Forelimb muscle (tissue), 1 donor: ENCODE measurements around the gene LRIG3. TPM values are rescaled to one million over a fixed set of nuclear protein-coding genes. Genes with fewer than 3 reads are reported as not detected.
"Not testable (repeated sequence)": the region's sequence is repeated elsewhere in the genome, so short reads cannot be mapped to it uniquely, and the experiment has no call there.

Source experiments
- DNase-seq: peaks from one replicate; pipeline ENCODE4 v3.0.0-alpha.2; 2013; ENCODE audit warnings: low read depth
- polyA plus RNA-seq: library from polyadenylated mRNA; unstranded; fragments of 120-200 nt; gene quantifications from one replicate; pipeline ENCODE4 v1.2.1, GENCODE V29; 2013; ENCODE audit not compliant: insufficient read length

LRIG3 gene
- polyA plus RNA-seq, 1 donor, result 23.8 TPM

DNA sequence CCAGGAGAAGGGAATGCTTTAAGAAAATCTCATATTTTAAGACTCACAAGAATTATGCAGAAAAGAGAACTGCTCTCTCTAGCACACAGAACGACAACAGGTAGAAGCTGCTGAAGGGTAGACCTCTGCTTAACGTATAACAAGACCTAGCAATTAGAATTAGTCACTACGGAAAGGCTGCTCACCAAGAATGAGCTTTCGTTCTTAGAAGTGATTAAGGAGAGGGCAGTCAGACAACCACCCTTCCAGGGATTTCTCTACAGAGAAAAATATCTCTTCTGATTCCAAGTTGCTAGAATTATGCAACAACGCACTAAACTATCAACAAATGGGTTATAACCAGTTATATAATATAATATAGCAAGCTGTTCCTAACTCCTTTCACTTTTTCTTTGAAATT, 18.6 kb downstream of the LRIG3 start:
- DNase-seq, result no peak

GRCh38 chr12:58897969-58898368, 22.3 kb downstream of the LRIG3 start:
- DNase-seq, result no peak

GRCh38 chr12:58896278-58896677, 24.0 kb downstream of the LRIG3 start:
- no peak for DNase-seq

DNA sequence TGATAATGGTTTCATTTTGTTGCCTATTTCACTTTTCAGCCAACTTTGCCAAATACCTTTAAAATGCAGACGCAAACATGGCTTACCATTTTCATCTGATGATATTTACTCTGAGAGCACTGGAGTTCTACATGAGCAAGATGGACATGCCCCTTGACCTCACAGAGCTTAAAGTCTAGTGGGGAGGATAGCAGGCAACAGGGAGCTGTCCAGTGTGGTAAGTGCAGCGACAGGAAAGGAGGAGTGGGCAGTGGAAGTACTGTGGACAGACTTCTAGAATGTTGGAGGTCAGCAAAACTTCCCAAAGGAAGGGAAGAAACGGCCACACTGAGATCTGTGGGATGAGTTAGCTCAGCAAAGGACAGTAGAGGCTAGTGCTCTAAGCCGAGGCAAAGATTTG, 25.3 kb downstream of the LRIG3 start:
- no peak for DNase-seq

DNA sequence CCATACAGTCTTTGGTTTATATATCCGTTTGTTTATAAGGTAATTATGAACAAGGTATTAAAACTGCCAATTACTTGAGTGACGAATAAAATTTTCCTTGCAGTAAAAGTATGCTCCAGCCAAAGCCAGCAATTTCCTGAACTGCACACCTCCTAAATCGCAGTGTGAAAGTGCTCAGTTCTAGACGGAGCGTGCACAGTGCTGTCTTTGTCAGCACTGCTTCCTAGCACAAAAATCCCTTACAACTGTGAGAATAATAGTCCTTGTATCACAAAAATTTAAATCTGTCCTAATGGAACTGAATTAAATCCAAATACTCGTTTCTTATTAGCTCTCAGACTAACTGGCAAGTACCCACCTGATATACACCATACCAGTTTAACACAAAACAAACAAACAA, 26.3 kb downstream of the LRIG3 start:
- no peak for DNase-seq

- no peak for DNase-seq
Observed at GRCh38 chr12:58893495-58893894, 26.8 kb downstream of the LRIG3 start.

DNA sequence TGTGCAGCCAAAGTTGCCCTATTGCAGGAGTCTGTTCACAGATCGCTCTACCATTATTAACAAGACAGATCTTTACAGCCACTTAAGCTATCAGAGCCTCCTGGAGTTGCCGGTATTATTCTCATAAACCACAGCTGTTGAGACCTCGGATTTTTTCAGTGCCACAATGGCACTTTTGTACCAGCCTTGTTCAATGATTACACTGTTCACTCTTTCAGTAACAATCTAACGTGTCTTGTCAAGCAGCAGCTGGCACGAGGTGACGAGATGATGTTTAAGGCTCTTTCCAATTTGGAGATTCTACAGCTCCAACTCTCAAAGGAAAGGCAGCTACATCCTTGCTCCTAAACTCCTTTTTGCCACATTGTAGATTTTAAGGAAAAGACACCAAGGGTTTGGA, 30.7 kb downstream of the LRIG3 start:
- no peak for DNase-seq

DNA sequence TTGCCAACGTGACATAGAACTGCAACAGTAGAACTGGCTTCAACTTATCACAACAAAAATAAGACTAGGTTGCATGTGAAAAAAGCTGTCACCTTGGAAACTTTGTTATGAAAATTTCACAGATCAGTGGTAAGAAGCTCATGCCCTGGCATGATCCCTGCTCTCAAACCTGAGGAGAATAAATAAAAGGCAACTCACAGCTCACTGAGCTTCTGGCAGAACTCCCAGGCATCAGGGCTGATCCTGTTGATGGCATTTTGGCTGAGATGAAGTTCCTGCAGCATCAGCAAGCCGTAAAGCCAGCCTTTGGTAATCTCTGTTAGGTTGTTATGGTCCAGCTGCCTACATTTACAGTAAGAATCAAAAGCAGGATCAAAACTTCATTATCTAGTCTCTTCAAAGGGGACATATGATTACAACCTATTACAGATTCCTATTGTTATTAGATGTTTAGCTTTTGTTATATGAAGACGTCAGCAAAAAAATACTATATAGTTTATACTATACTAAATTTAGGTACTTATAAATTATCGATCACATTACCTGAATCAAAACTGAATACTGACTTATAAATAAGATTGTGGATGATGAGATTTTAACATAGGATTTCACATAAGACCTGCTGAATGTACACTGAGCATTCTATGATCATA, 32.0 kb downstream of the LRIG3 start:
- no peak for DNase-seq

GRCh38 chr12:58887068-58887467, 33.2 kb downstream of the LRIG3 start:
- no peak for DNase-seq

DNA sequence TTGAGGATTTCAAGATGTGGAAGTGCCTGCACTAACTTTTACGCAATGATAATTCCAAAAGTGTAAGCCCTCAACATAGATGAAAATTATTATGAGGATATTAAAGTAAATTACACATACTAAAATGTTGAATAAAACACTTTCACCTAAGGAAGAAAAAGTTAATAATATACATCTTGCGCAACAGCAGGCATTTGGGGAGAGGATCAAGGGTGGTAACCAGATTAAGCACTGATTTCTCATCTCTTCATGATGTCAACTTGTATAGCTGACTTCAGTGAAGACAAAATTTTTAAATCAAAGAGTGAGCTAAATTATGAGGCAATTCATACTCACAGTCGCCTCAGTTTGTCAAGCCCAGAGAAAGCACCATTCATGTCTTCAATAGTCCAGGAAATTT, 33.8 kb downstream of the LRIG3 start:
- DNase-seq, result no peak

DNA sequence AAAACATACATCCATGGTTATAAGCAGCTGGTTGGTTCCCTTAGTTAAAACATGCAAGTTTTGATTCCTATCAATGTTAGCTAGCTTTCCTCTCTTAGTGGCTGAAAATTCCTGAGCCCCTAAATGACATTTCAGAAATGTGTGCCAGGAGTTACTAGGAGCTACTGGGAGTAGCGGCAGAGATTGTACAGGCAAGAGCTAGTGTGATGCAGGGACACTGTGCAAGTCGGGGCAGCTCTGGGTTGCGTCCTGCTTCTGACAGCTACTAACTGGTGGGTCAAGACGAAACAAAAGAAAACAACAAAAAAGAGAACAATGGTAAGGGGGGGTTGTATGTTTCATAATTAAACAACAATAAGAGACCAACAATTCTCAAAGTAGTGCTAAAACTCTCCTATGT, 35.4 kb downstream of the LRIG3 start:
- no peak for DNase-seq

DNA sequence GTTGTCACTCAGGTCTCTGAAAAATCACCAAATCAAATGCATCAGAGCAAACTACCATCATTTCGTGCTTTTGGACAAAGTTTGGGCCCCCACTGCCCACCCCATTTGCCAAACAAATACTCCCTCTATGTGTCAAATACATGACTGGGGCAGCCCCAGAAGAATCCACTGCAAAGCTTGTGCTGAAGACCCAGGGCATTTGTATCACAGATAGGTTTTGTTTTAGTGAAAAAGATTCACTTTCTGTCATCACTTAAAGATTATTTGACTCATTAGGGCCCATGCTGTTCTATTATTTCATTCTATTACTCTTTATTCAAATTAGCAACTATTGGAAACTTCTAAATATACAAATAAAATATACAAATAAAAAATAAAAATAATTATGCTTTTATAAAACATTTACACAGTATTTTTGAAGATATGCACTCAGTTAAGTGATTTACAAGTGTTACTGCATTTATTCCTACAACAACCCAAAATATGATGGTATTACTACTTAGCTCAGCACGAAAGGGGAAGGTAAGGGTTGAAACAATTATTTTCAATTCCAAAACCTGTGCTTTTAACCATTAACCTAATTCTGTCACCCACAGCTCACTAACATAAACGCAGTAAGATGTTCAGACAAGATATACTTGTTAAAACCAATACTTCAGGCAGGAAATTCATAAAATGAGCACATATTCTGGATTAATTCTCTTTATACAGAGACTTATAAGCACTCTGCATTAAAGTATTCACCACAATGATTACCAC, 36.5 kb downstream of the LRIG3 start:
- DNase-seq, result no peak

GRCh38 chr12:58882826-58883225, 37.5 kb downstream of the LRIG3 start:
- no peak for DNase-seq

- peak; percentile 45 for DNase-seq
Observed at GRCh38 chr12:58881816-58882215, 38.5 kb downstream of the LRIG3 start.

- peak; percentile 62 for DNase-seq
Observed at GRCh38 chr12:58880639-58881038, 39.7 kb downstream of the LRIG3 start.

- no peak for DNase-seq
Observed at GRCh38 chr12:58877243-58877743, 43.0 kb downstream of the LRIG3 start.

DNA sequence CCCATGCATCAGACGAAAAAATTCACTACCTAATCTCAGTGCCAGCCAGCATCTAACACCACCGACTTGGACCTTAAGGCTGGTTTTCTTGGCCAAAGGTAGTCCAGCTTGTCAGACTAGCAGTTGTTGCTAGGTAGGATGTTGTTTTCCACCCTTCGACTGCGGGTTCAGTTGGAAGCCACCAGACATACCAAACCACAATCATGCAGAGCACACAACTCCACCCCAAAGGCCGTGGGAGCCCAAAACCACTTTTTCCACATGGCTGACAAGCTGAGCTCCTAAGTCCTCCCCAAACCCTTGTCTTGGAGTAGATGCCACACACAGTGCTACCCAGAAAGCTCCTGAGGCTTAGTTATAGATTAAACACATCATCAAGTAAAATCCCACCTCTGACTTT, 46.8 kb downstream of the LRIG3 start:
- no peak for DNase-seq

GRCh38 chr12:58871556-58871955, 48.7 kb downstream of the LRIG3 start:
- no peak for DNase-seq

GRCh38 chr12:58870595-58870994, 49.7 kb downstream of the LRIG3 start:
- no peak for DNase-seq

DNA sequence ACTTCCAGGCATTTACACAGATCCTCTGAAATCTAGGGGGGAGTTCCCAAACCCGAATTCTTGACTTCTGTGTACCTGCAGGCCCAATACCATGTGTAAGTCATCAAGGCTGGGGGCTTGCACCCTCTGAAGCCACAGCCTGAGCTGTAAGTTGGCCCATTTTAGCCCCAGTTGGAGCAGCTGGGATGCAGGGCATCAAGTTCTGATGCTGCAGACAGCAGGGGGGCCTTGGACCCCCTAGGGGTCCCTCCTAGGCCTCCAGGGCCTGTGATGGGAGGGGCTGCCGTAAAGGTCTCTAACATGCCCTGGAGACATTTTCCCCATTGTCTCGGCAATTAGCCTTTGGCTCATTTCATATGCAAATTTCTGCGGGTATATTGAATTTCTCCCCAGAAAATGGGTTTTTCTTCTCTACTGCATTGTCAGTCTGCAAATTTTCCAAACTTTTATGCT, 59.5 kb downstream of the LRIG3 start:
- DNase-seq, result no peak

GRCh38 chr12:58860056-58860787, 60.1 kb downstream of the LRIG3 start:
- no peak for DNase-seq

DNA sequence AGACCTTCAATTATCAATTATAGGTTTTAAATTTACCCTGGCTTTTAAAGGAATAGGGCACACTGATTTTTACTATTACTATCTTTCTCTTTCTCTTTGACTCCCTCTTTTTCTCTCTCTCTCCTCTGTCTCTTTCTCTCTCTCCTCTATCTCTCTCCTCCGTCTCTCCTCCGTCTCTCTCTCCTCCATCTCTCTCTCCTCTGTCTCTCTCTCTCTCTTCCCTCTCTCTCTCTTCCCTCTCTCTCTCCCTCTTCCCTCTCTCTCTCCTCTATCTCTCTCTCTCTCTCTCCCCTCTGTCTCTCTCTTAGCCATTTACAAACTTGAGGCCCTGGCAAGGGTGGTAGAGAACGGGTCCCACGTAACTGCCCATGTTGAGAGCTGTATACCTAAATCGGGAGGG, 62.3 kb downstream of the LRIG3 start:
- no peak for DNase-seq

DNA sequence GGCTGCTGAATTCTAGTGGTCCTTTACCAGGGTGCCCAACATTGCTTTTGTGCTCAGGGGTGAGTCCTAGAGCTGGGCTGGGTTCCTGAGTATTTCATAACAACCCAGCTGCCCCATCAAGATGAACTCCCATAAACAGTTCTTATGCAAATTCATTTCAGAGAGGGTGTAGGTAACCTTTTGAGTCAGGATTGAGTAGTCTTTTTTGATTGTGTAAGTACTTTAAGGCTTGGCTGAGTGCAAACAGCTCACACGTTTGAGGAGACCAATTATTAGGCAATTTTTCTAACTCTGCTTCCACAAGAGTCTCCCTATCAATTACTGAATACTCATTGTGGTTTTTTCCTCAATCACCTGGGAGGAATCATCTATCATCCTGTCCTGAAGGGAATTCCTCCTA, 63.1 kb downstream of the LRIG3 start:
- DNase-seq, result not testable (repeated sequence)
